Lower leg skin (tissue), 3 donors: Measurements from ENCODE around the gene TMEM125.

Source experiments
- POLR2A ChIP-seq, 2 donors: fragments of 450-650 bp; IDR thresholded peaks; one replicate each; pipeline ENCODE4 v1.6.1; 2016 to 2017; ENCODE audit warnings: antibody characterized with exemption in 2 of 2, mild to moderate bottlenecking in 1 of 2, moderate library complexity in 1 of 2
- TF ChIP-seq, protein P1 (sequence below), 3 donors: fragments of 450-650 bp; IDR thresholded peaks; one replicate each; pipeline ENCODE4 v1.5.1; 2016; ENCODE audit warnings: antibody characterized with exemption in 3 of 3, mild to moderate bottlenecking in 3 of 3, moderate library complexity in 2 of 3

DNA sequence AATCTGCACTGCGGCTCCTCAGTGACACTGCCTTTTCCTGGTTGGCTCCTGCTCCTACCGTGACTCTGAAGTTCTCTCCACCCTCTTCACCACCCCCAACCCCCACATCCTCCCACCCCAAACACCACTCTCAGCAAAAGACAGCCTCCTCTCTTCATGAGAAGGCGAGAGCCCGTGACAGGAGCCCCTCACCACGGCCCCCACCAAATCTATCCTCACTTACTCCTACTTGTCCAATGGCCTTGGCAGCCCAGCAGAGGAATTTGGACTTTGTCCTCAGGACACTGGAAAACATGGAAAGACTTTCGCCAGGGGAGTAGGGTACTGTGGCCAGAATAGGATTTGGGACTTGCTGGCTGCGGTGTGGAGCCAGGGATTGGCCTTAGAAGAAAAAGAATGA lies 6.9 kb downstream of the TMEM125 start:
- TF ChIP-seq, protein P1, sequence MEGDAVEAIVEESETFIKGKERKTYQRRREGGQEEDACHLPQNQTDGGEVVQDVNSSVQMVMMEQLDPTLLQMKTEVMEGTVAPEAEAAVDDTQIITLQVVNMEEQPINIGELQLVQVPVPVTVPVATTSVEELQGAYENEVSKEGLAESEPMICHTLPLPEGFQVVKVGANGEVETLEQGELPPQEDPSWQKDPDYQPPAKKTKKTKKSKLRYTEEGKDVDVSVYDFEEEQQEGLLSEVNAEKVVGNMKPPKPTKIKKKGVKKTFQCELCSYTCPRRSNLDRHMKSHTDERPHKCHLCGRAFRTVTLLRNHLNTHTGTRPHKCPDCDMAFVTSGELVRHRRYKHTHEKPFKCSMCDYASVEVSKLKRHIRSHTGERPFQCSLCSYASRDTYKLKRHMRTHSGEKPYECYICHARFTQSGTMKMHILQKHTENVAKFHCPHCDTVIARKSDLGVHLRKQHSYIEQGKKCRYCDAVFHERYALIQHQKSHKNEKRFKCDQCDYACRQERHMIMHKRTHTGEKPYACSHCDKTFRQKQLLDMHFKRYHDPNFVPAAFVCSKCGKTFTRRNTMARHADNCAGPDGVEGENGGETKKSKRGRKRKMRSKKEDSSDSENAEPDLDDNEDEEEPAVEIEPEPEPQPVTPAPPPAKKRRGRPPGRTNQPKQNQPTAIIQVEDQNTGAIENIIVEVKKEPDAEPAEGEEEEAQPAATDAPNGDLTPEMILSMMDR (IDR thresholded peaks at IDR 0.05) = no peak
- no peak for TF ChIP-seq POLR2A (IDR thresholded peaks at IDR 0.05)
